Erythroblast (primary cell): ENCODE measurements around the gene TTYH2.

ENCODE experiments used
- GATA1 ChIP-seq: IDR thresholded peaks from 2 replicates; pipeline ENCODE4 v1.6.1; 2011; ENCODE audit warnings: low read depth, mild to moderate bottlenecking, control low read depth, low read length, moderate library complexity
- POLR2A ChIP-seq: IDR thresholded peaks from 2 replicates; pipeline ENCODE4 v1.6.1; 2011; ENCODE audit warnings: mild to moderate bottlenecking, low read length

DNA sequence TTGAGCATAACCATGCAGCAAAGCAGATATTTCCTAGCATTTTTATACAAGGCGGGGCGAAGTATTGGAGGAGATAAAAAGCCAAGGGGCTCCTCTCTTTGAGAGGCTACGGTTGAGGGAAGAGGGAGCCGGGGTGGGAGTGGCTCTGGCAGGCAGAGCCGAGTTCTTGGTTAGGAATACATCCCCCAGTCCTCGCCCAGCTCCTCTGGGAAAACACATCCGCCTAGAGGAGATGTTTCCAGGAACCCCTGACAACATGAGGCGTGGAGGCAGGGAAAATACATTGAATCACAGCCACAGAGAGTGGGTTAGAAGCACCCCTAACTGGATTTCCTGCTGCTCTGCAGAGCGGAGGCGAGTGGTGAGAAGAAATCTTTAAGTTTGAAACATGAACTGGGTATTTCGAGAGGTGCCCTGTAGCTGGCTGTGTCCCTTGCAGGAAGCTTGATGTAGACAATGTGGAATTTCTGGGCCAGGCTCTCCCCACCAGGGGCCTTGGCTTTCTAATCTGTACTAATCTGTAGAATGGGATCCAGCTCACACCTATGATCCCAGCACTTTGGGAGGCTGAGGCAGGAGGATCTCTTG, 27.3 kb downstream of the TTYH2 start:
- TF ChIP-seq POLR2A (no peak), GATA1 (no peak)
